IPS-NIHi7 (cell line): Measurements from ENCODE around the gene NEU4.
A peak's percentile ranks its signal among the peaks of the same experiment; 100 is the strongest.
"Not testable (repeated sequence)": the region's sequence is repeated elsewhere in the genome, so short reads cannot be mapped to it uniquely, and the experiment has no call there.

Experiments used
- DNase-seq: peaks from one replicate; pipeline ENCODE4 v3.0.0; 2012; ENCODE audit warnings: mixed read lengths; ENCODE audit errors: extremely low spot score

NEU4 gene, protein sequence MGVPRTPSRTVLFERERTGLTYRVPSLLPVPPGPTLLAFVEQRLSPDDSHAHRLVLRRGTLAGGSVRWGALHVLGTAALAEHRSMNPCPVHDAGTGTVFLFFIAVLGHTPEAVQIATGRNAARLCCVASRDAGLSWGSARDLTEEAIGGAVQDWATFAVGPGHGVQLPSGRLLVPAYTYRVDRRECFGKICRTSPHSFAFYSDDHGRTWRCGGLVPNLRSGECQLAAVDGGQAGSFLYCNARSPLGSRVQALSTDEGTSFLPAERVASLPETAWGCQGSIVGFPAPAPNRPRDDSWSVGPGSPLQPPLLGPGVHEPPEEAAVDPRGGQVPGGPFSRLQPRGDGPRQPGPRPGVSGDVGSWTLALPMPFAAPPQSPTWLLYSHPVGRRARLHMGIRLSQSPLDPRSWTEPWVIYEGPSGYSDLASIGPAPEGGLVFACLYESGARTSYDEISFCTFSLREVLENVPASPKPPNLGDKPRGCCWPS

DNA sequence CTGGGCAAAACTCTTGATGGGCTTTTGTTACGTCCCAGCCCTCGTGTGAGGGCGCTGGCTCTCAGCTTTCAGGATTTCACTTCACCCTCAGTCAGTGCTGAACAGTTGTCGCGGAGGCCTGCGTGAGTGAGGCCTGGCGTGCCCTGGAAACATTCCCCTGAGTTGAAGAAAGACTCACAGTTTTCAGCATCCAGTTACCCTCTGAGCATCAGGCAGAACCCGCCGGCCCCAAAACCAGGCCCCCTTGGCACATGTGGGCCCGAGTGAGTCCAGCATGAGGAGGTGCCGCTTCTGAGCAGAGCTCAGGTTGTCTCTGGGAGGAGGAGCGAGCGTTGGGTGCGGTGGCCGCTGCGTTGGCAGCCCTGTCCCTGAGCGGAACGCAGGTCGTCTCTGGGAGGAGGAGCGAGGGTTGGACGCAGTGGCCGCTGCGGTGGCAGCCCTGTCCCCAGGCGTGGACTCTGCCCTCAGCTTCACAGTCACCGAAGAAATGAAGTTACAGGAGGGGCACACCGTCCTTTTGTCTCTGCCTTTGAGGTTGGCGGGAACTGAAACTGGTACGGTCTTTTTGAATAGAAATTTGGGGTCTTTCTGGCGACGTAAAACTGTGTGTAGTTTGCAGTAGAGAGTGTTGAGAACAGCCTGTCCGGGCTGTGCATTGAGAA lies at the start of gene NEU4:
TSS of gene NEU4 (plus strand) at position 473 of the 662 bp plus-strand sequence. CDS start 5,292 bp downstream, outside the sequence.
- peak; percentile 31 for DNase-seq

DNA sequence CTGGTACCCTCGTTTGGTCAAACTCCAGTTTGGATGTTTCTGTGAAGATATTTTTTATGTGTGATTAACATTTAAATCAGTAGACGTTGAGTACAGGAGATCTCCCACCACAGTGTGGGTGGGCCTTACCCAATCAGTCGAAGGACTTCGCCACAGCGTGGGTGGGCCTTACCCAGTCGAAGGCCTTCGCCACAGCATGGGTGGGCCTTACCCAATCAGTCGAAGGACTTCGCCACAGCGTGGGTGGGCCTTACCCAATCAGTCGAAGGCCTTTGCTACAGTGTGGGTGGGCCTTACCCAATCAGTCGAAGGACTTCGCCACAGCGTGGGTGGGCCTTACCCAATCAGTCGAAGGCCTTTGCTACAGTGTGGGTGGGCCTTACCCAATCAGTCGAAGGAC lies 49.1 kb upstream of the NEU4 start:
- DNase-seq: not testable (repeated sequence)

DNA sequence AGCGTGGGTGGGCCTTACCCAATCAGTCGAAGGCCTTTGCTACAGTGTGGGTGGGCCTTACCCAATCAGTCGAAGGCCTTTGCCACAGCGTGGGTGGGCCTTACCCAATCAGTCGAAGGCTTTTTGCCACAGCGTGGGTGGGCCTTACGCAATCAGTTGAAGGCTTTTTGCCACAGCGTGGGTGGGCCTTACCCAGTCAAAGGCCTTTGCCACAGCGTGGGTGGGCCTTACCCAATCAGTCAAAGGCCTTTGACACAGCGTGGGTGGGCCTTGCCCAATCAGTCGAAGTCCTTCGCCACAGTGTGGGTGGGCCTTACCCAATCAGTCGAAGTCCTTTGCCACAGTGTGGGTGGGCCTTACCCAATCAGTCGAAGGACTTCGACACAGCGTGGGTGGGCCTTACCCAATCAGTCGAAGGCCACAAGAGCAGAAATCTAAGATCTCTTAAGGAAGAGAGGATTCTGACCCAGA lies 48.7 kb upstream of the NEU4 start:
- DNase-seq: no peak

DNA sequence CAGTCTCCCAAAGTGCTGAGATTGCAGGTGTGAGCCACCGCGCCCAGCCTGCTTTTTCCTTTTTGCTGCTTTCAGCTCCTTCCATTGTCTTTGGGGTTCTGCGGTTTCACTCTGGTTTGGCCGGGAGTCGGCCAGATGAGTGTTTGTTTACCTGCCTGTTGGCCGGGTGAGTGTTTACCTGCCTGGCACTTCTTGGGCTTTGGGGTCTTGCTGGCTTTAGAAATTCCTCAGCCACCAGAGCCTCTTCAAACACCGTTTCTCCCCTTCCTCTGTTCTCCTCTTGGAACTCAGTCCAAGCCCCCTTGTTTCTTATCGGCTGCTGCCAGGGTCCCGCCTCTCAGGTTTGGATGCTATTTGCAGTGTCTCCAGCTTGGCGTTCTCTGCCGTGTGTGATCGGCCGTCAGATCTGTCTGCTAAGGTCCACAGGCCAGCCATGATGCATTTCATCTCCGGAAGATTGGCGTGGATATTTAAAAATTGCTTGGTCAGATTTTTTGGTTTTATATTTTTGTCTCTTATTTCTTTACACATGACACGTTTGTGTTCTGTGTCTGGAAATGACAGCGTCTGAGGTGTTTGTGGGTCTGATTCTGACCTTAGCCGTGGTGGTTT lies 46.6 kb upstream of the NEU4 start:
- no peak for DNase-seq

DNA sequence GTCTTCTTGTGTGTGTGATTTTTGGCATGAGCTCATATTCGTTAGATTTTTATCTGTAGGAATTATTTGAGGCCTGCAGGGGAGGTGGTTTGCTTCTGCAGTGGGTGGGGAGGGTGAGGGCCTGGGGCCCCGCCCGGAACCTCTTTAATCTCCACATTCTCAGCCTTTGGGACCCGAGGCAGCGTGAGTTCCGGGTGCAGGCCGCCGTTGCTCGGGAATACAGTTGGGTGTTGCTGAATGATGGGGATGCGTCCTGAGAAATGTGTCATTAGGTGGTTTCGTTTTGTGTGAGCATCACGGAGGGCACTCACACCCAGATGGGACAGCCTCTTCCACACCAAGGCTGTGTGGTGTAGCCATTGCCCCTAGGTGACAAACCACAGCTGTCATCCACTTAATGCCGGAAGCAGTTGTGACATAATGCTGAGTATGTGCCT lies 46.0 kb upstream of the NEU4 start:
- DNase-seq: no peak

DNA sequence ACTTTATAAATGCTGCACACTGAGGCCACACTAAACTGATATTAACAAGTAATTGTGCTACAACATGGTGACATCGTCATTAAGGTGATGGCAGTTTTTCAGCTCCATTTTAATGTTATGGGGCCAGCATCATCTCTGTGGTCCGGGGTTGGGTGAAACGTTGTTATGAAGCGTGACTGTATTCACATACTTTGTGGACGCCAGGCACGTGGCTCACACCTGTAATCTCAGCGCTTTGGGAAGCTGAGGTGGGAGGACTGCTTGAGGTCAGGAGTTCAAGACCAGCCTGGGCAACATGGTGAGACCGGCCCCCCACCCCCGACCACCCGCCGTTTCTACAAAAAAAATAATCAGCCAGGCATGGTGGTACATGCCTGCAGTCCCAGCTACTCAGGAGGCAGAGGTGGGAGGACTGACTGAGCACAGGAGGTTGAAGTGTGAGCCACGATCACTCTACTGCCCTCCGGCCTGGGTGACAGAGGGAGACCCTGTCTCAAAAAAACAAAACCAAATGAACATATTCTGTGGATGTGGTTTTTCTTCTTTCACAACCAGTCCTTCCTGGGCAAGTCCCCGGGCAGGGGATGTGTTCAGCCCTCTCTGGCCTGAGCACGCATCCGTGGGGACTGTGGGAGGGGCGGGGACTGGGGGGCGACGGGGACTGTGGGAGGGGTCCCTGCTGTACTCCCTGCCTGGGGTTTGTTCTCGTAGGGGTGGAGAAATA lies 45.3 kb upstream of the NEU4 start:
- DNase-seq: no peak

DNA sequence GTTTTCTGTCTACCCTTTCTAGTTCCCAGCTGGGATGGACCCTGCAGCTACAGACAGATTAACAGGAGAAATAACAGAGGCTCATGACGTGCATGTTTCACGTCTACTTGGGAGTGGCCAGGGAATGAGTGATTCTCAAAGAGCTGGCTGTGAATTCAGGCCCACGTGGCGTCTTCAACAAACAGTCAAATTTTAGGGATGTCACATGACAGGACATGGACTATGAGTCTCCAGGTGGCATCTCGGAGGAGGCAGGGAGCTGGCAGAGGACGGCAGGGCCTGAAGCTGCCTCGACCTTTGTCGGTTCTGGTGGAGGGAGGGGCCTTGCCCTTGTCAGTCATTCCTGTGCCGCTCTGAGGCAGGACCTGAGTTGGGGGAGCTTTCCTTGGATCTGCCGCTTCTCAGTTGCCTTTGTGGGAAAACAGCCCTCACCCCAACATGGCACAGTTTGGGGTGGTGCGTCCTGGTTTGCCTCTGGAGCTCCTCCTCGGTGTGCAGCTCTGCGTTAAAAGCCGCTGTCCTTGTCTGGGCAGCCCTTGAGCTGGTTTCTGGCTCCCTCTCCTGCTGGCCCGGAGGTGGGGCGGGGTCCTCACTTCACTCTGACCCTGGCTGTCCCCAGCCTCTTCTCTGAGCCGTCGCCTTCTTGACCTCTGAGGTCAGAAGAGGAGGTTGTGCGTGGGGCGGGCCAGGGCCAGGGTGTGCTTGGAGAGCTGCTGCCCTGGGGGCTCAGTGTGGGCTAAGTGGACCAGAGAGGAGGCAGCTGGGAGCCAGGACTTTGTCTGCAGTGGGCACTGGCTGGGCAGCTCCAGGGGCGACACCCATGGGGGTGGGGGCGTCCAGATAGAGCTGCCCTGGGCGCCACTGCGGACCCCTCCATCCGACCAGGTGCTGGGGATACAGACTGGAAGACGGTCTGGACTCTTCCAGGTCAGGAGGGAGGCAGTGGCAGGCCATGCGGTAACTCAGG lies 44.4 kb upstream of the NEU4 start:
- no peak for DNase-seq

DNA sequence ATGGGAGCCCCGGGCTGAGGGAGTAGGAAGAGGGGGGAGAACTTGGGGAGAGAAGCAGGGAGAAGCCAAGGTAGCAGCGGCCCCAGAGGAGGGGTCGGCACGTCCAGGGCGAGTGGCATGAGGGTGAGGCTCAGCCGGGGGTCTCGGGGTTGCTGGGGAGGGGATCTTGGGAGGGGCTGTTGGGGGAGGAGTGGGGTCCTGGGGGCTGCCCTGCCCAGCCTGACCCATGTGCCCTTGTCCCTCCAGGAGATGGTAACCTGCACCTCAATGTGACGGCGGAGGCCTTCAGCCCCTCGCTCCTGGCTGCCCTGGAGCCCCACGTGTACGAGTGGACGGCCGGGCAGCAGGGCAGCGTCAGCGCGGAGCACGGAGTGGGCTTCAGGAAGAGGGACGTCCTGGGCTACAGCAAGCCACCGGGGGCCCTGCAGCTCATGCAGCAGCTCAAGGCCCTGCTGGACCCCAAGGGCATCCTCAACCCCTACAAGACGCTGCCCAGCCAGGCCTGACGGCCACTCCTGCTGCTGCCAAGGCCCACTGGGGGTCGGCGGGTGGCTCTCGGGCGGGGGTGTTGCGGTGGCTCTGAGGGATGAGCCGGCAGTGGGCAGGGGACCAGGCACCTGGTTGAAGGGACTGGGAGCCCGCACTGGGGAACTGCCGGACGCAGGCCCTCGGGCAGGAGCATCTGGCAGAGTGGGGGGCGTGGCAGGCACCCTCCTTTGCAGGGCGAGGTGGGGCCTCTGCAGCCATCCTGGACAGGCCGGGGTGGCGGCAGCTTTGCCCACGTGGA lies 41.3 kb upstream of the NEU4 start:
- no peak for DNase-seq

DNA sequence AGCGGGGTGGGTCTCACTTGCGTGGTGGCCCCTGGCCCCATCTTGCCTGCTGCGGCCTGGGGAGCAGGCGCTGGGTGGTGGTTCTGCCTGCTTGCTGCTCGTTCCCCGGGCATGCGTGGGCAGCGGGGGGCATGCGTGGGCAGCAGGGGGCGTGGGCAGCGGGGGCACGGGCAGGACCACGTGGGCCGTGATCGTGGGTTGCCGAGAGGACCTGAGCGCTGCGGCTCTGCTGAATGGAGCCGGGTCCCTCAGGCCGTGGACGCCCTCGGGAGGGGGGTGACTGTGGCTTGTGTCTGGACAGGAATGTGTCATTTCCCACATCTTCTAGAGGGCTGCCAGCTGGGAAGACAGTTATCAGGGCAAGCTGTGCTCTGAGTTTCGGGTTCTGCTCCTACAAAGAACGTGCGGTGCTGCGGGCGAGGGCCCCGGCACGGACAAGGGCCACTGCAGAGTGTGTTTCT lies 40.7 kb upstream of the NEU4 start:
- DNase-seq: peak; percentile 7

DNA sequence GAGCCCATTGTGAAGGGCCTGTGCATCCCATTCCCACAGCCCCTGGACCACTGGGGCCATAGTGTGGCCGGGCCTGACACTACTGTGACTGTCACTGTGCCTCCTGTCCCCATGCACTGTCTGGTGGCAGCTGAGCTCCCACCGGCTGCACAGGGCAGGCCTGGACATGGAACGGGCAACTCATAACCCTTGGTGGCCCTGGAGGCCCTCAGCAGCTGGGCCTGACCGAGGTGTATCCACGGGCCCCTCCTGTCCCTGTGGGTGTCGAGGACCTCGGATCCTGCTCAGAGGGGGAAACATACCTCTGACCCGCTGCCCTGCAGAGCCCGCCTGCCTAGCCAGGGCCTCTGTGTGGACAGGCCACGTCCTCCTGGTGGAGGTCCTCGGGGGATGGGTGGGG lies 40.1 kb upstream of the NEU4 start:
- no peak for DNase-seq

DNA sequence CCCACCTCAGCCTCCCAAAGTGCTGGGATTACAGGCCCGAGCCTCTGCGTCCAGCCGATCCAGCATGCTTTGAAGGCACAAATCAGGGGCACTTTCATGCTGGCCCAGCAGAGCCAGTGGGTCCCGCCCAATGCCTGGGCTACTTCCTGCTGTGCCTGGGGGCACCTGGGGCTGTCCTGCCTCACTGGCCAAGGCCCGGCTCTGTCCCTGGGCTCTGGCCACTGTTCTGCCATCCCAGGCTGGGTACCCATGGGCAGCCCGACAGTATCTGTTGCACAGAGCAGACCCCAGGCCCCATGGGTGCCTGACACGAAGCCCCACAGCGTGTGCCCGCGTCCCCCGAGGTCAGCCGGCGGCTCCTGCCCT lies 39.2 kb upstream of the NEU4 start:
- no peak for DNase-seq

DNA sequence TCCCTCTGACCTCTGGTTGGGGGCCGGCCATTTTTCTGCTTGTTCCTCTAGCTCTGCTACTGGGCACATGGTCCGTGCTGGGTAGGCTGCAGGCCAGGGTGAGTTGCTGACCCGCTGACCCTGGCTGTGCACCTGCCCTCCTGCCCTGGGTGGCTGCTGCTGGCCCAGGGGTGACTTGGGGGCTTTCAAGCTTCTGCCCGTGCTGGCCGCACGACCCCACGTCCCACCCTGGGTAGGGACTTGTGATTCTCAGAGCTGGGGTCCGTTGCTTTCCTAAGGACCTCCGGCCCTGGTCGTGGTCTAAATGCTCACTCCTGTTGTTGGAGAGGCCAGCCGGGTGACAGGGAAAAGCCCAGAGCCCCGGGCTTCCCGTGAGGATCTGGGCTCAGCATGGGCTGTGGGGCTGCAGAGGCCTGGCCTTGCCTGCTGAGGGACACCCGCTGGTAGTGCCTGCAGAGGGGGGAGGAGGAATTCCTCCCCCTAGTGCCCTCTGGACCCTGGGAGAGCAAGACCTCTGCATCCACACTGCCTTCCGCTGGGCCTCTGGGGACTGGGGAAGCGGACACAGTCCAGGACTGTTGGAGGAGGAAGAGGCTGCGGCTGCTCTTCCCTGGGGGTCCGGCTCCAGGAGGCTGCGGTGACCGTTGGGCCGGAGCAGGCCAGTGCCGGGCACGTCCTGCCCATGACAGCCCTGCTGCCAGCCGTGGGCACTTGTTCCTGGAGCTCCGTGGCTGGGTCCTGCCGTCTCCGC lies 38.6 kb upstream of the NEU4 start:
- DNase-seq: peak; percentile 47

DNA sequence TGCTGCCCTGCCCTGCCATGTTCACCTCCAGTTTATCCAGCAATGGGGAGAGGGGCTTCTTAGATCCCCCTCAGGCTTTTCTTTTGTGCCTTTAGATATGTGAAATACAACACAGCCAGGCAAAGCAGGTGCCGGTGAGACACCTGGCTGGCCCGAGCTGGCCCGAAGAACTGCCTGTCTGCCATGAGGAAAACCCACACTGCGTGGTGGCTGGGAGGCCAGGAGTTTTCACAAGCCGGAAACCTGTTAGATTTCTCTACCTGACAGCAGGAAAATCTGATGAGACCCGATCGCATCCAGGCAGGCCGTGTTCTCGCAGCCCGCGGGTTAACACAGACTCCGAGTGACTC lies 38.1 kb upstream of the NEU4 start:
- peak; percentile 17 for DNase-seq

DNA sequence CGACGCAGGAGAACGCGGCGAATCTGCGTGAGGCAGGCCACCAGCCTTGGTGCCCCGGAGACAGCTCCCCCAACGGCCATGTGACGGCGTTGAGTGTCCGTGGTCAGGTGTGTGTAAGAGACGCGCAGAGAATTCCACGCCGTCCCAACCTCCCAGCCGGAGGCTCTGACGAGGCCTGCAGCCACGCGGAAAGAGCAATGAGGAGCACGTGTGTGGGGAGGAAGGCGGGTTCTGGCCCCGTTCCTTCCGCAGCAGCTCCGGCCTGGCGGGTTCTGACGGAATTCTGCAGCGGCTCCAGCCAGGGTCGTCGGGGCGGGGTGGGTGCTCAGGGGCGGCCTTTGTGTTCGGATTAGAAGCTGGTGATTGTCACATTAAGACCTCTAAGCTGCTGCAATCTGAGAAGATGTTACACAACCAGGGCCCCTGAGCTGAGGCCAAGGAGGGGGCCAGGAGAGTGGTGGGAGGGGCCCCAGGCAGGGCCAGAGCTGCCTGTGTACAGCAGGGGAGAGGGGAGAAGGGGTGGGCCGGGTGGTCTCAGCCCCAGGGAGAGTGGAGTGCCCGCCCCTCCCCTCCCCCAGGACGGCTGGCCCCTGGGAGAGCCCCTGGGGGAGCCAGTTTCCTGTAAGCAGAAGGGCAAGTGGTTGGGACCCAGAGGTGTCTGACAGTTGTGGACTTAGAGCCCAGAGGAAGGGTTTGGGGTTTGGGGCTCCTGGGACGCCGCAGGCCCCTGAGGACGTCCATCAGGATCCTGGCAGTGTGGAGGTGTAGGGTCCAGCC lies 37.5 kb upstream of the NEU4 start:
- peak; percentile 43 for DNase-seq

DNA sequence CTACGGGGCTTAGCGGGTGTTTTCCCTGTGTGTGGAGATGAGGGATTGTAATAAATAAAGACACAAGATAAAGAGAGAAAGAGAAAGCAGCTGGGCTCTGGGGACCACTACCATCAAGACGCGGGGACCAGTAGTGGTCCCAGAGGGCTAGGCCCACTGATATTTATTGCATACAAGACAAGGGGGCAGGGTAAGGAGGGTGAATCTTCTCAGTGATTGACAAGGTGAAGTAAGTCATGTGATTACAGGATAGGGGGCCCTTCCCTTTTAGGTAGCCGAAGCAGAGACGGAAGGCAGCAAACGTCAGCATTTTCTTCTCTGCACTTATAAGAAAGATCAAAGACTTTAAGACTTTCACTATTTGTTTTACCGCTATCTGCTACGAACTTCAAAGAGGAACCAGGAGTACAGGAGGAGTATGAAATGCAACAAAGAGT lies 36.9 kb upstream of the NEU4 start:
- no peak for DNase-seq

DNA sequence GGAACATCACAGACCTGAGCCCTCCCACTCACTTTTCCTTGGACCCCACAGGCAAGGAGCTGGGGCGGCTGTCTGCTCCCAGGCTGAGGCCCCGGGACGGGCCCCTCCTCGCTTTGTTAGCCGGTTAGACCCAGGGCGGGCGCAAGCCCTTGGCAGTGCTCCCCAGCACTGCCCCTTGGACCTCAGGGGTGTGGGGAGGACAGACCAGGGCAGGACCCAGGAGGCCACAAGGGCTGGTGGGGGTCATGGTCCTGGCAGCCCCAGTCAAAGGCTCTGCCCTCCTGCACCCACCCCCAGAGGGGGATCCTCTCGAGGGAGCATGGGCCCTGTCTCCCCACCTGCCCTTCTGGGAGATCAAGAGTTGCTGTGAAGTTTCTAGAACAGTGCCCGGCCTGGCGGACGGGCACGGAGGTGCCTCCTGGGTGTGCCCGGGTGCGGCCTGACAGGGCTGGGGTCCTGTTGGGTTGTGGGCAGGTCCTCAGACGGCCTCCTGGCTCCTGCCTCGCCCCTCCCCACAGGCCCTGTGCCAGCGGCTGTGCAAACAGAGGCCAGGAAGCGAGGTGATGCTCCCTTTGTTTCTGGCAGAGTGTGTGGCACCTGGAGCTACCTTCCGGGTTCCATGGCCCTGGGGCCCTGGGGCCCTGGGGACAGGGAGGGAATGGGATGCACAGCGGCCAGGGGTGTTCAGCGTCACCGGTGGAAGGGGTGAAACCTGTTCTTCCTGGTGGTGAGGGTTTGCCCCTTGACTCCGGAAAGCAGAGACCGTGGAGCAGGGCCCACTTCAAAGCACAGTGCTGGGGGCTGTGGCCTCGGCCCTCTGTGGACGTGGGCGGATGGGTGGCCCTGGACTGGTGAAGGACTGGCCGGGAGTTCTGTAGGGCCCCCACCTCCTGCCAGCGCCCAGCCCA lies 35.2 kb upstream of the NEU4 start:
- DNase-seq: no peak
